Measurements from ENCODE around the gene PCBP3.

- TF ChIP-seq EZH2 (IDR thresholded peaks at IDR 0.05; ENCODE audit: borderline replicate concordance, low read depth, low read length, severe bottlenecking) = no peak
- TF ChIP-seq, protein P1, sequence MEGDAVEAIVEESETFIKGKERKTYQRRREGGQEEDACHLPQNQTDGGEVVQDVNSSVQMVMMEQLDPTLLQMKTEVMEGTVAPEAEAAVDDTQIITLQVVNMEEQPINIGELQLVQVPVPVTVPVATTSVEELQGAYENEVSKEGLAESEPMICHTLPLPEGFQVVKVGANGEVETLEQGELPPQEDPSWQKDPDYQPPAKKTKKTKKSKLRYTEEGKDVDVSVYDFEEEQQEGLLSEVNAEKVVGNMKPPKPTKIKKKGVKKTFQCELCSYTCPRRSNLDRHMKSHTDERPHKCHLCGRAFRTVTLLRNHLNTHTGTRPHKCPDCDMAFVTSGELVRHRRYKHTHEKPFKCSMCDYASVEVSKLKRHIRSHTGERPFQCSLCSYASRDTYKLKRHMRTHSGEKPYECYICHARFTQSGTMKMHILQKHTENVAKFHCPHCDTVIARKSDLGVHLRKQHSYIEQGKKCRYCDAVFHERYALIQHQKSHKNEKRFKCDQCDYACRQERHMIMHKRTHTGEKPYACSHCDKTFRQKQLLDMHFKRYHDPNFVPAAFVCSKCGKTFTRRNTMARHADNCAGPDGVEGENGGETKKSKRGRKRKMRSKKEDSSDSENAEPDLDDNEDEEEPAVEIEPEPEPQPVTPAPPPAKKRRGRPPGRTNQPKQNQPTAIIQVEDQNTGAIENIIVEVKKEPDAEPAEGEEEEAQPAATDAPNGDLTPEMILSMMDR (IDR thresholded peaks at IDR 0.05; ENCODE audit: borderline replicate concordance, extremely low read depth, low read length, poor library complexity, severe bottlenecking) = no peak
Measured at GRCh38 chr21:45854690-45855247, 211.2 kb downstream of the PCBP3 start.
